SK-N-MC (cell line): ENCODE measurements around the gene KRTAP5-8.

Experiments
- EZH2 ChIP-seq: fragments of 200-600 bp; sonication (generic); IDR thresholded peaks from one replicate; pipeline ENCODE4 v1.6.1; 2017; ENCODE audit warnings: antibody characterized with exemption
- POLR2AphosphoS5 ChIP-seq: IDR thresholded peaks from 2 replicates; pipeline ENCODE4 v1.6.1; 2012; ENCODE audit warnings: mild to moderate bottlenecking, low read depth, low read length, borderline replicate concordance

DNA sequence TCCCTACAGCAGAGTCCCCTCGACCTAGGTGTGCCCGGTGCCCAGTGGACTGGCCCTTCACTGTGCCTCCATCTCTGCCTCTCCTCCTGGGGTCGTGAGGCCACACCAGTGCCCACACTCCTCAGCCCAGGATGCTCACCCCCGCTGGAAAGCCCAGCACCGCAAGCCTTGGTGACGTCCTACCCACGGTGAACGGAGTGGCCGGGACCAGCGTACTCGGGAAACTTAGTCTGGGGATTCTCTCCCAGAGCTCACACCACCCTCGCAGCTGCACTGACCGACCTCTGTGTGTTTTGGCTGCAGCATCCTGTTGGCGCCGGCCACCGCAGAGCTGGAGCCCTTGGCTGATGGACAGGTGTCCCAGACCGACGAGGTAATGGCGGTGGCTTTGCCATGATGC is 46.3 kb upstream of the KRTAP5-8 start:
- TF ChIP-seq EZH2 = no peak
- no peak for TF ChIP-seq POLR2AphosphoS5
